Measurements from ENCODE around the gene LRRC14B.

GRCh38 chr5:225334-225733, 34.0 kb downstream of the LRRC14B start:
- TF ChIP-seq CTCF (IDR thresholded peaks at IDR 0.05; ENCODE audit: low read depth, low read length, poor library complexity, severe bottlenecking) (no peak), EZH2phosphoT487 (IDR thresholded peaks at IDR 0.05; ENCODE audit: borderline replicate concordance, low read length) (no peak)

Measured in DOHH2 (cell line).